Trophoblast cell (in vitro differentiated cells and primary cell): Measurements from ENCODE around the gene FMNL2.

Experiments
- DNase-seq, 2 donors: peaks; one replicate each; pipeline ENCODE4 v3.0.0-alpha.2; 2016
- H2AFZ ChIP-seq: 2 replicates; pipeline ENCODE4 v1.6.1; 2013; ENCODE audit warnings: low read length, moderate library complexity, mild to moderate bottlenecking; ENCODE audit not compliant: insufficient read depth, poor library complexity
- H2AK5ac ChIP-seq: 2 replicates; pipeline ENCODE4 v1.6.1; 2013; ENCODE audit warnings: mild to moderate bottlenecking, low read length
- H2BK120ac ChIP-seq: 2 replicates; pipeline ENCODE4 v1.6.1; 2013; ENCODE audit warnings: low read length, mild to moderate bottlenecking, moderate library complexity; ENCODE audit not compliant: insufficient read depth, poor library complexity
- H2BK12ac ChIP-seq: 2 replicates; pipeline ENCODE4 v1.6.1; 2013; ENCODE audit warnings: mild to moderate bottlenecking, low read length, moderate library complexity
- H2BK5ac ChIP-seq: 2 replicates; pipeline ENCODE4 v1.6.1; 2013; ENCODE audit warnings: low read length, low read depth, moderate library complexity, mild to moderate bottlenecking; ENCODE audit not compliant: poor library complexity
- H3K14ac ChIP-seq: 2 replicates; pipeline ENCODE4 v1.6.1; 2013; ENCODE audit warnings: mild to moderate bottlenecking, low read length
- H3K18ac ChIP-seq: 2 replicates; pipeline ENCODE4 v1.6.1; 2013; ENCODE audit warnings: mild to moderate bottlenecking, low read length
- H3K23ac ChIP-seq: 2 replicates; pipeline ENCODE4 v1.6.1; 2013; ENCODE audit warnings: low read length
- H3K27ac ChIP-seq: 2 replicates; pipeline ENCODE4 v1.5.1; 2013; ENCODE audit warnings: low read depth, mild to moderate bottlenecking, inconsistent platforms, low read length, moderate library complexity
- H3K27me3 ChIP-seq: 2 replicates; pipeline ENCODE4 v1.6.1; 2013; ENCODE audit warnings: inconsistent platforms, mild to moderate bottlenecking, low read length, moderate library complexity; ENCODE audit not compliant: insufficient read depth
- H3K36me3 ChIP-seq, 2 experiments: 1 replicate in 1 of 2; 2 replicates in 1 of 2; pipeline ENCODE4 v1.6.1; 2013; ENCODE audit warnings: low read length in 2 of 2, mild to moderate bottlenecking in 2 of 2, moderate library complexity in 1 of 2; ENCODE audit not compliant: insufficient read depth in 2 of 2, control insufficient read depth in 1 of 2
- H3K4ac ChIP-seq: 2 replicates; pipeline ENCODE4 v1.6.1; 2013; ENCODE audit warnings: low read depth, mild to moderate bottlenecking, low read length, moderate library complexity
- H3K4me1 ChIP-seq, 2 experiments: 1 replicate in 1 of 2; 2 replicates in 1 of 2; pipeline ENCODE4 v1.6.1; 2013; ENCODE audit warnings: low read length in 2 of 2, mild to moderate bottlenecking in 2 of 2, moderate library complexity in 1 of 2; ENCODE audit not compliant: insufficient read depth in 2 of 2, control insufficient read depth in 1 of 2
- H3K4me2 ChIP-seq: 2 replicates; pipeline ENCODE4 v1.6.1; 2013; ENCODE audit warnings: inconsistent platforms, mild to moderate bottlenecking, low read length, moderate library complexity
- H3K4me3 ChIP-seq: 2 replicates; pipeline ENCODE4 v1.5.1; 2013; ENCODE audit warnings: mild to moderate bottlenecking, low read depth, low read length, inconsistent platforms
- H3K79me1 ChIP-seq: one replicate; pipeline ENCODE4 v1.6.1; 2013; ENCODE audit warnings: low read length
- H3K79me2 ChIP-seq: 2 replicates; pipeline ENCODE4 v1.6.1; 2013; ENCODE audit warnings: low read length, mild to moderate bottlenecking; ENCODE audit not compliant: control insufficient read depth, insufficient read depth, poor library complexity
- H3K9ac ChIP-seq: 2 replicates; pipeline ENCODE4 v1.6.1; 2013; ENCODE audit warnings: mild to moderate bottlenecking, low read length
- H3K9me3 ChIP-seq: 2 replicates; pipeline ENCODE4 v1.6.1; 2013; ENCODE audit warnings: low read depth, mild to moderate bottlenecking, control low read depth, inconsistent platforms, low read length; ENCODE audit not compliant: insufficient read depth
- H4K12ac ChIP-seq: 2 replicates; pipeline ENCODE4 v1.6.1; 2013; ENCODE audit warnings: low read depth, mild to moderate bottlenecking, low read length, moderate library complexity
- H4K8ac ChIP-seq: 2 replicates; pipeline ENCODE4 v1.6.1; 2013; ENCODE audit warnings: low read depth, mild to moderate bottlenecking, low read length, moderate library complexity
- H4K91ac ChIP-seq: one replicate; pipeline ENCODE4 v1.6.1; 2013; ENCODE audit warnings: low read depth, mild to moderate bottlenecking, low read length, moderate library complexity
- WGBS: extraction: QIAGEN DNeasy Blood & Tissue Kit; methylation state at CpG from one replicate; pipeline ENCODE4 v1.1.7; 2013; ENCODE audit warnings: missing lambda C conversion rate; ENCODE audit not compliant: insufficient read length, insufficient coverage; ENCODE audit errors: extremely low coverage; 5-methylcytosine and 5-hydroxymethylcytosine counted together

The FMNL2 gene

GRCh38 chr2:152617456-152618192 lies 282.6 kb downstream of the FMNL2 start:
- Histone ChIP-seq H2BK120ac (no peak overlapping the region), H3K9ac (no peak overlapping the region), H3K4ac (no peak overlapping the region), H4K91ac (no peak overlapping the region), H2BK5ac (no peak overlapping the region), H4K12ac (no peak overlapping the region), H3K79me1 (no peaks in the 10 kb centered on the region), H2AK5ac (no peak overlapping the region), H3K79me2 (no peaks in the 10 kb centered on the region), H3K4me1 (no peaks in the 10 kb centered on the region), H2BK12ac (no peak overlapping the region), H3K27ac (no peak overlapping the region), H4K8ac (no peak overlapping the region), H3K14ac (no peak overlapping the region), H3K18ac (no peak overlapping the region), H3K36me3 (peaks cover 8 to 20% of the 10 kb centered on the region in 2 experiments), H3K23ac (no peak overlapping the region), H3K9me3 (no peaks in the 10 kb centered on the region), H3K4me2 (no peak overlapping the region), H3K27me3 (no peaks in the 10 kb centered on the region), H2AFZ (no peak overlapping the region), H3K4me3 (no peak overlapping the region)
- no peak for DNase-seq
- WGBS: no CpG with 5 or more reads among the region's 4 CpGs

GRCh38 chr2:152618193-152618564 lies 283.2 kb downstream of the FMNL2 start:
- Histone ChIP-seq H2BK12ac (no peak overlapping the region), H3K23ac (no peak overlapping the region), H4K91ac (no peak overlapping the region), H3K4me3 (no peak overlapping the region), H3K27ac (no peak overlapping the region), H2BK120ac (no peak overlapping the region), H3K79me1 (peaks cover 3% of the 10 kb centered on the region), H2AK5ac (no peak overlapping the region), H3K18ac (no peak overlapping the region), H3K14ac (no peak overlapping the region), H2BK5ac (no peak overlapping the region), H3K9ac (no peak overlapping the region), H3K27me3 (no peaks in the 10 kb centered on the region), H4K8ac (no peak overlapping the region), H3K36me3 (peaks cover 8 to 20% of the 10 kb centered on the region in 2 experiments), H4K12ac (no peak overlapping the region), H3K79me2 (no peaks in the 10 kb centered on the region), H2AFZ (no peak overlapping the region), H3K4me2 (no peak overlapping the region), H3K4ac (no peak overlapping the region), H3K4me1 (peaks cover 4 to 5% of the 10 kb centered on the region in 2 experiments), H3K9me3 (no peaks in the 10 kb centered on the region)
- DNase-seq: no peak
- WGBS: no CpG with 5 or more reads among the region's 5 CpGs

- H3K23ac ChIP-seq: no peak overlapping the region
- H3K4me3 ChIP-seq: no peak overlapping the region
- H3K36me3 ChIP-seq: peaks cover 10 to 24% of the 10 kb centered on the region in 2 experiments
- no peak overlapping the region for H2BK5ac ChIP-seq
- H2AK5ac ChIP-seq: no peak overlapping the region
- no peak for DNase-seq
- H4K8ac ChIP-seq: no peak overlapping the region
- no peak overlapping the region for H4K91ac ChIP-seq
- H3K14ac ChIP-seq: no peak overlapping the region
- H3K27me3 ChIP-seq: no peaks in the 10 kb centered on the region
- peaks cover 7 to 11% of the 10 kb centered on the region in 2 experiments for H3K4me1 ChIP-seq
- H2BK120ac ChIP-seq: no peak overlapping the region
- H3K9ac ChIP-seq: no peak overlapping the region
- no peak overlapping the region for H3K4me2 ChIP-seq
- no peak overlapping the region for H3K27ac ChIP-seq
- H2BK12ac ChIP-seq: no peak overlapping the region
- no peak overlapping the region for H3K4ac ChIP-seq
- peaks cover 1% of the 10 kb centered on the region for H3K9me3 ChIP-seq
- no peaks in the 10 kb centered on the region for H3K79me2 ChIP-seq
- WGBS: no CpG with 5 or more reads among the region's 7 CpGs
- no peak overlapping the region for H3K18ac ChIP-seq
- H4K12ac ChIP-seq: no peak overlapping the region
- no peak overlapping the region for H2AFZ ChIP-seq
- H3K79me1 ChIP-seq: peaks cover 5% of the 10 kb centered on the region
Measured at GRCh38 chr2:152620208-152620607, 285.2 kb downstream of the FMNL2 start.

GRCh38 chr2:152620985-152621384 lies 286.0 kb downstream of the FMNL2 start:
- Histone ChIP-seq H3K79me1 (peaks cover 5% of the 10 kb centered on the region), H3K18ac (no peak overlapping the region), H4K12ac (no peak overlapping the region), H3K9ac (no peak overlapping the region), H3K4ac (no peak overlapping the region), H2BK120ac (no peak overlapping the region), H3K4me1 (peaks cover 7 to 11% of the 10 kb centered on the region in 2 experiments), H2AK5ac (no peak overlapping the region), H2BK5ac (no peak overlapping the region), H3K14ac (no peak overlapping the region), H3K79me2 (no peaks in the 10 kb centered on the region), H2BK12ac (no peak overlapping the region), H2AFZ (no peak overlapping the region), H4K91ac (no peak overlapping the region), H3K36me3 (peaks cover 10 to 24% of the 10 kb centered on the region in 2 experiments), H3K23ac (no peak overlapping the region), H4K8ac (no peak overlapping the region), H3K27me3 (no peaks in the 10 kb centered on the region), H3K27ac (no peak overlapping the region), H3K4me3 (no peak overlapping the region), H3K9me3 (peaks cover 1% of the 10 kb centered on the region), H3K4me2 (no peak overlapping the region)
- DNase-seq: no peak
- WGBS: no CpG with 5 or more reads among the region's 9 CpGs
